ENCODE results near the gene PCYT2.

PCYT2 gene

DNA sequence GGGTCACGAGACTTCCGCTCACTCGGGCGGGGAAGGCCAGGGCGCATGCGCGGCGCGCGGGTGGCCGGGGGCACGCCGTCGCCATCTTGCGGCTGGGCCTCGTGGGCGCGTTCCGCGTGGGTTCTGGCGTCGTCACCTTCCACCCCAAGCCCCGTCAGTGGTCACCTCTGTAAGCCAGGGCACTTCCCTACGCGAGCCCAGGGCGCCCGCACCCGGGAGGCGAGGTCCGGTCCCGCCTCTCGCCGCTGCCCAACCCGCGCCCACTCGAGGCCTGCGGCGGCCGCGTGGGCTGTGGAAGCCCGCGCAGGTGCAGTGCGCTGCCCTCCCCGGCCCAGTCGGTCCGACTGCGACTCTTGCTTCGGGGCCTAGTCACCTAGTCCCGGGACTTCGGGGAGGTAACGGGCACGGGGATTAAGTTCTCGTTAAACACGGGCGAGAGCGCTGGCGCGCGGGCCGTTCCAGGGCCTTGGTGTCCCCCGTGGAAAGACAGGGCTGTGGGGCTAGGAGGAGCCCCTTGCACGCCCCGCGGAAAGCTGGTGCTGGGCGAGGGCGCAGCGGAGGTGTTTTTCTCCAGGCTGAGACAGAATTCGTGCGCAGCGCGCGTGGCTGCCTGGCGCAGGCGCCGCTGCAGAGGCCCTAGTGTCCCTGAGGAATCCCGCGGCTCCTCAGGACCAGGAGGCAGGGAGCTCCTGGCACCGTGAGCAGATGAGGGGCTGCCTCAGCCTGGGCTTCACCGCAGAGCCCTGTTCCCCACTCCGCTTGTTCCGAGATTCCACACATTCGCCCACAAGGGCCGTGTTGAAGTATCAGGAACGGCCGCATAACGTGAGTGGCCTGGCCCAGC is 39.6 kb downstream of the PCYT2 start:
- Histone ChIP-seq H3K4me1 (ENCODE audit: control insufficient read depth in 1 of 2, insufficient read depth in 1 of 2, low read depth in 1 of 2, low read length in 1 of 2) (peaks cover 31 to 41% of the 10 kb centered on the region in 2 experiments), H3K9me3 (no peaks in the 10 kb centered on the region), H3K36me3 (peaks cover 34% of the 10 kb centered on the region), H3K27me3 (no peaks in the 10 kb centered on the region), H3K27ac (peak overlapping the region; percentile 96), H3K4me3 (ENCODE audit: low read depth in 1 of 2, low read length in 1 of 2) (peak overlapping the region; percentile 91 to 96)
- TF ChIP-seq, protein P1, sequence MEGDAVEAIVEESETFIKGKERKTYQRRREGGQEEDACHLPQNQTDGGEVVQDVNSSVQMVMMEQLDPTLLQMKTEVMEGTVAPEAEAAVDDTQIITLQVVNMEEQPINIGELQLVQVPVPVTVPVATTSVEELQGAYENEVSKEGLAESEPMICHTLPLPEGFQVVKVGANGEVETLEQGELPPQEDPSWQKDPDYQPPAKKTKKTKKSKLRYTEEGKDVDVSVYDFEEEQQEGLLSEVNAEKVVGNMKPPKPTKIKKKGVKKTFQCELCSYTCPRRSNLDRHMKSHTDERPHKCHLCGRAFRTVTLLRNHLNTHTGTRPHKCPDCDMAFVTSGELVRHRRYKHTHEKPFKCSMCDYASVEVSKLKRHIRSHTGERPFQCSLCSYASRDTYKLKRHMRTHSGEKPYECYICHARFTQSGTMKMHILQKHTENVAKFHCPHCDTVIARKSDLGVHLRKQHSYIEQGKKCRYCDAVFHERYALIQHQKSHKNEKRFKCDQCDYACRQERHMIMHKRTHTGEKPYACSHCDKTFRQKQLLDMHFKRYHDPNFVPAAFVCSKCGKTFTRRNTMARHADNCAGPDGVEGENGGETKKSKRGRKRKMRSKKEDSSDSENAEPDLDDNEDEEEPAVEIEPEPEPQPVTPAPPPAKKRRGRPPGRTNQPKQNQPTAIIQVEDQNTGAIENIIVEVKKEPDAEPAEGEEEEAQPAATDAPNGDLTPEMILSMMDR (IDR thresholded peaks at IDR 0.05): peak; percentile 53

DNA sequence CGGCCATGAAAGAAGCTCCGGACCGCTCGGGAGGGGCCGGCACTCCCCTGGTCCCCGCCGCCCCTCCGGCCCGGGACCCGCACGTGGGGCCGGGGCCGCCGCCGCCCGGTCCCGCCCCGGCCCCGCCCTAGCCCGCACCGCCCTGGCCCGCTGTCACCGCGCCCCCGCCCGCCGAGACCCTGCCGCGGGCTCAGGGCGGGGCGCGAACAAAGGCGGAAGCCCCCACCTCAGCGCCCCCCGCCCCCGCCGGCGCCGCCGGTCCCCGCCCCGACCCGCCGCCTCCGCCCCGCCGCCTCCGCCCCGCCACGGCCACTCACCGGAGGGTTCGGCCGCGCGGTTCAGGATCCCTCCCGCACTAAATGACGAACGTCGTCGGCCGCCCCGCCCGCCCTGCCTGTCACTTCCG is 40.2 kb downstream of the PCYT2 start, which contains the start of gene ARHGDIA:
Gene ARHGDIA (minus strand): TSS at position 357 of the 406 bp plus-strand sequence. CDS start 1,407 bp downstream, outside the sequence.
- Histone ChIP-seq H3K27me3 (no peaks in the 10 kb centered on the region), H3K27ac (peak within 1 kb of the TSS; percentile 96), H3K4me1 (ENCODE audit: control insufficient read depth in 1 of 2, insufficient read depth in 1 of 2, low read depth in 1 of 2, low read length in 1 of 2) (peaks cover 34 to 46% of the 10 kb centered on the region in 2 experiments), H3K4me3 (ENCODE audit: low read depth in 1 of 2, low read length in 1 of 2) (peak within 1 kb of the TSS; percentile 91 to 96), H3K36me3 (peaks cover 34% of the 10 kb centered on the region), H3K9me3 (no peaks in the 10 kb centered on the region)
- TF ChIP-seq, protein P1 (IDR thresholded peaks at IDR 0.05): no peak

DNA sequence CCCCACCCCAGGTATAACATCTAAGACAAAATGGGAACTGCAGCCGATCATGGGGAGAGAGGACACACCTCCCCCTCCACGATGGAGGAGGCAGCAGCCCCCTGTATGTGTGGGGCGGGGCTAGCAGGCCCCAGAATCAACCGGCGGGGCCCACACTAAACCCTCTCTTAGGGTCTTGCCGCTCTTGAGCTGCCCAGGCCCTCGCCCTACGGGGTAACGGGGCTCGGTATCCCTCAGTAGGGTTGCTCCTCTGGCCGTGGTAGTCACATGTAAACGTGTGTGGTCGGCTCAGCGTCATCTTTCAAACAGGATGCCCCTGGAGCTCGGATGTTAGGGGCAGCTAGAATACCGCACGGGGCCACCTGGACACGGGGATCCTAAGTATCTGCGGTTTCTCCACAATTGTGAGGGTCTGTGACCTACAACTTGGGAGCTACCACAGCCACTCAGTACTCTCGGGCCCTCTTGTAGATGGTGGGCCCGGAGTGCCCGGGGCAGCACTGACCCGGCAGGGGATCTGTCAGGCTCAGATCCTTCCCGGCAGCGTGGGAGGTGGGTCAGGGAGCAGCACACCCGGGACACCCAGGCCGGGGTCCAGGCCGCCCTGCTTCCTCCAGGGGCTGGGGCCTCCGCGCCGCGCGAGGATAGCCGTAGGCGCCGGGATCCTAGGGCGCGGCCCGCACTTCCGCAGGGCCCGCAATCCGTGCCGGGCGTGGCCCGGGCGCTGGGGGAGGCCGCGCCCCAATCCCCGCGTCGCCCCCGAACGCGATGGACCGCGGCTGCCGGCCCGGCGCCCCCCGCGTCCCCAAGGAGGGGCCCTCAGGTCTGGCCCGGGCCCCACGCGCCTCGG is 40.8 kb downstream of the PCYT2 start:
- peak overlapping the region; percentile 81 to 91 for H3K4me3 ChIP-seq (ENCODE audit: low read depth in 1 of 2, low read length in 1 of 2)
- TF ChIP-seq, protein P1 (IDR thresholded peaks at IDR 0.05): peak; percentile 13
- peaks cover 34 to 51% of the 10 kb centered on the region in 2 experiments for H3K4me1 ChIP-seq (ENCODE audit: control insufficient read depth in 1 of 2, insufficient read depth in 1 of 2, low read depth in 1 of 2, low read length in 1 of 2)
- peak overlapping the region; percentile 96 for H3K27ac ChIP-seq
- H3K27me3 ChIP-seq: no peaks in the 10 kb centered on the region
- no peaks in the 10 kb centered on the region for H3K9me3 ChIP-seq
- H3K36me3 ChIP-seq: peaks cover 34% of the 10 kb centered on the region

DNA sequence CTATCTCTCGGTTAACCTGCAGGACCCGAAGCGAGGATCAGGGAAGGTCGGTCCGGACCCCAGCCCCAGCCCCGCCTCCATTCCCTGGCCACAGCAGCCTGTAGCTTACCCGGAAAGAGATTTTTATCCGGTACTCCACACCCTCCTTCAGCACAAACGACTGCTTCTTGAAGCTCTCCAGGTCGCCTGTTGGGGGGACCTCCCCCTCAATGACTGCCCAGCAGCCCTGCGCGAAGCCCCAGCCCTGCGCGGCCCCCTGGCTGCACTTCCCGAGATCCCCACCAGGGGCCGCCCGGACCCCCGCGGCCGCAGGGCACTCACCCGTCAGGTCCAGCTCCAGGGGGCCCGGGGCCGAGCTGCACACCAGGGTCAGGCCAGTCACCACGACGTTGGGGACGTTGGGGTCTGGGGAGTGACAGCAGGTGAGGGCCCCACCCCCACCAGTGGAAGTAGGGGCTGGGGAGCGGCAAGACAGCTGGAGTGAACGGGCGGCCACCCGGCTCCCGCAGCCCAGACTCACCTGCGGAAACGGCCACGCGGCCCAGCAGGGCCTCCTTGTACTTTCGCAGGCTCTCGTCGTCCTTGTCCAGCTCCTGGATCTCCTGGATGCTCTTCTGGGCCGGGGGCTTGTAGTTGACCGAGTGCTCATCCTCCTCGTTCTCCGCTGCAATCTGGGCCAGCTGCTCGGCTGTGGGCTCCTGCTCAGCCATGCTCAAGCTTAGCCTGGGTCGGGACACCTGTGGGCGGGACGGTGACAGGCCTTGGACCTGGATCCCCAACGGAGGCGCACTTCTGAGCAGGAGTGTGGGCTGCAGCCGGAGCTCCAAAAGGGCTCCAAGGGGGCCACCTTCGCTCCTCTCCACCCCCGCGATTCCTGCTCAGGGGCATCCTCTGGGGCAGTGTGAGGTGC is 41.7 kb downstream of the PCYT2 start:
- peak overlapping the region; percentile 96 for H3K27ac ChIP-seq
- peaks cover 34% of the 10 kb centered on the region for H3K36me3 ChIP-seq
- peaks cover 34 to 56% of the 10 kb centered on the region in 2 experiments for H3K4me1 ChIP-seq (ENCODE audit: control insufficient read depth in 1 of 2, insufficient read depth in 1 of 2, low read depth in 1 of 2, low read length in 1 of 2)

More for the DNA sequence above, 41.7 kb downstream of the PCYT2 start:
- no peaks in the 10 kb centered on the region for H3K9me3 ChIP-seq
- H3K27me3 ChIP-seq: no peaks in the 10 kb centered on the region
- TF ChIP-seq, protein P1 (IDR thresholded peaks at IDR 0.05): peak; percentile 64
- H3K4me3 ChIP-seq (ENCODE audit: low read depth in 1 of 2, low read length in 1 of 2): peak overlapping the region; percentile 81 to 91
